Liver (tissue), 9 donors: ENCODE measurements around the gene MSH3. TPM values are rescaled to one million over a fixed set of nuclear protein-coding genes. Genes with fewer than 3 reads are reported as not detected.

ENCODE experiments used
- DNase-seq: peaks from one replicate; pipeline ENCODE4 v3.0.0-alpha.2; 2017; ENCODE audit warnings: low spot score
- H3K27ac ChIP-seq, 2 donors: one replicate each; pipeline ENCODE4 v1.7.0; 2013; ENCODE audit warnings: inconsistent platforms in 2 of 2, low read length in 2 of 2, control low read depth in 1 of 2, low read depth in 1 of 2, mild to moderate bottlenecking in 1 of 2
- H3K27me3 ChIP-seq, 4 donors: one replicate each; pipeline versions ENCODE4 v1.6.1 to v1.7.0; 2013; ENCODE audit warnings: low read length in 3 of 4, inconsistent platforms in 1 of 4, mild to moderate bottlenecking in 1 of 4, moderate library complexity in 1 of 4; ENCODE audit not compliant: control insufficient read depth in 4 of 4, insufficient read depth in 4 of 4
- H3K36me3 ChIP-seq, 4 donors: one replicate each; pipeline versions ENCODE4 v1.6.1 to v1.7.0; 2013; ENCODE audit warnings: low read length in 3 of 4, mild to moderate bottlenecking in 3 of 4, low read depth in 1 of 4, moderate library complexity in 1 of 4; ENCODE audit not compliant: control insufficient read depth in 4 of 4, insufficient read depth in 3 of 4
- H3K4me1 ChIP-seq, 4 donors: one replicate each; pipeline versions ENCODE4 v1.6.1 to v1.7.0; 2013; ENCODE audit warnings: low read length in 3 of 4, mild to moderate bottlenecking in 3 of 4, moderate library complexity in 1 of 4; ENCODE audit not compliant: control insufficient read depth in 4 of 4, insufficient read depth in 4 of 4
- H3K4me3 ChIP-seq, 3 donors: one replicate each; pipeline versions ENCODE4 v1.6.1 to v1.7.0; 2013; ENCODE audit warnings: low read length in 3 of 3, control low read depth in 1 of 3, low read depth in 1 of 3, mild to moderate bottlenecking in 1 of 3
- H3K9ac ChIP-seq, 2 donors: one replicate each; pipeline ENCODE4 v1.7.0; 2013; ENCODE audit warnings: low read length in 2 of 2, mild to moderate bottlenecking in 2 of 2, moderate library complexity in 2 of 2, control low read depth in 1 of 2, low read depth in 1 of 2
- H3K9me3 ChIP-seq, 4 donors: one replicate each; pipeline versions ENCODE4 v1.6.1 to v1.7.0; 2013; ENCODE audit warnings: low read length in 3 of 4; ENCODE audit not compliant: control insufficient read depth in 4 of 4
- ATF3 ChIP-seq: IDR thresholded peaks from 2 replicates; pipeline ENCODE4 v1.6.1; 2016; ENCODE audit warnings: antibody characterized with exemption
- CTCF ChIP-seq: fragments of 150-350 bp; IDR thresholded peaks from 2 replicates; pipeline ENCODE4 v1.5.1; 2017; ENCODE audit warnings: improper control_type of control experiment, low read depth, low read length; ENCODE audit not compliant: missing input control
- EGR1 ChIP-seq, 2 donors: IDR thresholded peaks; 2 replicates each; pipeline ENCODE4 v1.6.1; 2016 to 2018; ENCODE audit warnings: antibody characterized with exemption in 2 of 2, low read depth in 2 of 2
- FOXA1 ChIP-seq: IDR thresholded peaks from 2 replicates; pipeline ENCODE4 v1.6.1; 2016; ENCODE audit warnings: antibody characterized with exemption
- FOXA2 ChIP-seq: IDR thresholded peaks from 2 replicates; pipeline ENCODE4 v1.6.1; 2016; ENCODE audit warnings: antibody characterized with exemption
- GABPA ChIP-seq, 2 donors: IDR thresholded peaks in 1 of 2; conservative IDR thresholded peaks in 1 of 2; 2 replicates each; pipeline ENCODE4 v1.6.1; 2016; ENCODE audit warnings: antibody characterized with exemption in 2 of 2, mild to moderate bottlenecking in 1 of 2, moderate library complexity in 1 of 2
- HNF4A ChIP-seq, 2 donors: conservative IDR thresholded peaks; 2 replicates each; pipeline ENCODE4 v1.6.1; 2016; ENCODE audit warnings: antibody characterized with exemption in 2 of 2, mild to moderate bottlenecking in 2 of 2
- HNF4G ChIP-seq: IDR thresholded peaks from 2 replicates; pipeline ENCODE4 v1.6.1; 2016; ENCODE audit warnings: antibody characterized with exemption
- JUND ChIP-seq, 2 donors: IDR thresholded peaks; 2 replicates each; pipeline ENCODE4 v1.6.1; 2016; ENCODE audit warnings: antibody characterized with exemption in 2 of 2
- MAX ChIP-seq: IDR thresholded peaks from 2 replicates; pipeline ENCODE4 v1.6.1; 2016; ENCODE audit warnings: antibody characterized with exemption
- NR2F2 ChIP-seq: IDR thresholded peaks from 2 replicates; pipeline ENCODE4 v1.6.1; 2016; ENCODE audit warnings: antibody characterized with exemption
- RAD21 ChIP-seq, 2 donors: IDR thresholded peaks; 2 replicates each; pipeline ENCODE4 v1.6.1; 2016; ENCODE audit warnings: antibody characterized with exemption in 2 of 2, mild to moderate bottlenecking in 2 of 2
- REST ChIP-seq: IDR thresholded peaks from 2 replicates; pipeline ENCODE4 v1.6.1; 2016; ENCODE audit warnings: antibody characterized with exemption, mild to moderate bottlenecking
- RXRA ChIP-seq, 2 donors: IDR thresholded peaks; 2 replicates each; pipeline ENCODE4 v1.6.1; 2017 to 2018; ENCODE audit warnings: antibody characterized with exemption in 2 of 2, mild to moderate bottlenecking in 1 of 2
- SP1 ChIP-seq: IDR thresholded peaks from 2 replicates; pipeline ENCODE4 v1.6.1; 2018; ENCODE audit warnings: antibody characterized with exemption, mild to moderate bottlenecking
- TAF1 ChIP-seq: conservative IDR thresholded peaks from 2 replicates; pipeline ENCODE4 v1.6.1; 2016; ENCODE audit warnings: antibody characterized with exemption, mild to moderate bottlenecking
- YY1 ChIP-seq: IDR thresholded peaks from 2 replicates; pipeline ENCODE4 v1.6.1; 2016; ENCODE audit warnings: antibody characterized with exemption, mild to moderate bottlenecking
- ZBTB33 ChIP-seq: IDR thresholded peaks from 2 replicates; pipeline ENCODE4 v1.6.1; 2016; ENCODE audit warnings: antibody characterized with exemption
- WGBS: extraction: QIAGEN DNeasy Blood & Tissue Kit; methylation state at CpG from one replicate; pipeline ENCODE4 v1.1.7; 2013; 5-methylcytosine and 5-hydroxymethylcytosine counted together
- polyA plus RNA-seq, 2 donors: library from polyadenylated mRNA; stranded (reverse) in 1 of 2; unstranded in 1 of 2; fragments of 200-250 nt in 1 of 2; fragments of >200 nt in 1 of 2; fragmentation: Nextera tagmentation in 1 of 2; extraction: Ambion mirVana in 1 of 2; gene quantifications; one replicate each; pipeline versions ENCODE4 v1.2.1 to v1.2.3, GENCODE V29; 2013 to 2015
- total RNA-seq, 2 donors: library from RNA; depleted of rRNA; stranded (reverse); fragments of >200 nt; gene quantifications; one replicate each; pipeline ENCODE4 v1.2.3, GENCODE V29; 2014
- donor health status: healthy.
- donor health status: healthy.
- donor health status: healthy.
- donor health status: healthy.
- donor health status: healthy.

Gene MSH3
- total and polyA plus RNA-seq, 4 donors, result 3.0 to 19.1 (median 7.9) TPM

- DNase-seq, result no peak
- H3K9ac ChIP-seq, result no peak overlapping the region
- peaks cover 3 to 7% (median 5%) of the 10 kb centered on the region in 4 donors for H3K36me3 ChIP-seq
- no peak overlapping the region for H3K27ac ChIP-seq
- TF ChIP-seq FOXA1 (no peak), SP1 (no peak), ZBTB33 (no peak), HNF4G (no peak), GABPA (IDR thresholded peaks at IDR 0.05 in 1 of 2, conservative IDR thresholded peaks at IDR 0.05 in 1 of 2) (no peak), MAX (no peak), RAD21 (IDR thresholded peaks at IDR 0.05) (no peak), EGR1 (IDR thresholded peaks at IDR 0.05; ENCODE audit: low read depth in 2 of 2) (no peak), CTCF (no peak), JUND (IDR thresholded peaks at IDR 0.05) (no peak), RXRA (IDR thresholded peaks at IDR 0.05) (no peak), NR2F2 (no peak), TAF1 (no peak), FOXA2 (no peak), YY1 (no peak), HNF4A (conservative IDR thresholded peaks at IDR 0.05) (no peak), ATF3 (no peak)
- H3K4me3 ChIP-seq, result no peak overlapping the region
- H3K4me1 ChIP-seq, result peaks cover 0 to 3% (median 0%) of the 10 kb centered on the region in 4 donors
- 85% methylated on average over 3 of the region's 3 CpGs for WGBS
- H3K9me3 ChIP-seq, result no peaks in the 10 kb centered on the region
- H3K27me3 ChIP-seq, result no peaks in the 10 kb centered on the region
Observed at GRCh38 chr5:80738466-80738865, 84.0 kb downstream of the MSH3 start.

GRCh38 chr5:80739057-80739456 lies 84.6 kb downstream of the MSH3 start:
- WGBS, result 76% methylated on average over 4 of the region's 4 CpGs
- no peak overlapping the region for H3K9ac ChIP-seq
- H3K9me3 ChIP-seq, result no peaks in the 10 kb centered on the region
- H3K4me3 ChIP-seq, result no peak overlapping the region
- peak overlapping the region in 1 of 2 donors; percentile 16 for H3K27ac ChIP-seq
- DNase-seq, result no peak
- H3K36me3 ChIP-seq, result peaks cover 3 to 6% (median 5%) of the 10 kb centered on the region in 4 donors
- H3K4me1 ChIP-seq, result peaks cover 0 to 3% (median 0%) of the 10 kb centered on the region in 4 donors
- H3K27me3 ChIP-seq, result no peaks in the 10 kb centered on the region
- TF ChIP-seq RAD21 (IDR thresholded peaks at IDR 0.05), result no peak
- no peak for TF ChIP-seq FOXA1
- no peak for TF ChIP-seq HNF4G
- TF ChIP-seq RXRA (IDR thresholded peaks at IDR 0.05), result no peak
- TF ChIP-seq REST, result no peak
- no peak for TF ChIP-seq GABPA (IDR thresholded peaks at IDR 0.05 in 1 of 2, conservative IDR thresholded peaks at IDR 0.05 in 1 of 2)
- no peak for TF ChIP-seq ZBTB33
- no peak for TF ChIP-seq FOXA2
- no peak for TF ChIP-seq JUND (IDR thresholded peaks at IDR 0.05)
- no peak for TF ChIP-seq CTCF
- TF ChIP-seq YY1, result no peak
- no peak for TF ChIP-seq SP1
- no peak for TF ChIP-seq HNF4A (conservative IDR thresholded peaks at IDR 0.05)
- TF ChIP-seq ATF3, result no peak
- no peak for TF ChIP-seq EGR1 (IDR thresholded peaks at IDR 0.05; ENCODE audit: low read depth in 2 of 2)
- no peak for TF ChIP-seq MAX
